Lung (tissue), 12 donors: ENCODE results near the gene FAM168A. TPM values are rescaled to one million over a fixed set of nuclear protein-coding genes. Genes with fewer than 3 reads are reported as not detected.

Source experiments
- ATAC-seq: fragments of 200-7000 bp; cut with Tn5 transposase; one replicate; pipeline ENCODE4 v1.9.1; 2020; ENCODE audit warnings: moderate number of reproducible peaks; ENCODE audit not compliant: insufficient read depth, low FRiP score
- DNase-seq, 3 donors: peaks; one replicate each; pipeline ENCODE4 v3.0.0-alpha.2; 2013 to 2017
- H3K27ac ChIP-seq, 2 donors: one replicate each; pipeline ENCODE4 v1.5.1; 2013; ENCODE audit warnings: mild to moderate bottlenecking in 2 of 2, moderate library complexity in 2 of 2, control low read depth in 1 of 2, inconsistent platforms in 1 of 2, low read depth in 1 of 2, low read length in 1 of 2
- H3K27me3 ChIP-seq, 3 donors: one replicate each; pipeline ENCODE4 v1.5.1; 2013; ENCODE audit warnings: low read length in 2 of 3; ENCODE audit not compliant: control insufficient read depth in 3 of 3, insufficient read depth in 3 of 3
- H3K36me3 ChIP-seq, 4 donors: one replicate each; pipeline ENCODE4 v1.5.1; 2013; ENCODE audit warnings: low read length in 4 of 4, mild to moderate bottlenecking in 1 of 4, moderate library complexity in 1 of 4; ENCODE audit not compliant: control insufficient read depth in 4 of 4, insufficient read depth in 4 of 4
- H3K4me1 ChIP-seq, 5 donors: one replicate each; pipeline ENCODE4 v1.5.1; 2013; ENCODE audit warnings: low read length in 5 of 5, mild to moderate bottlenecking in 2 of 5, moderate library complexity in 1 of 5; ENCODE audit not compliant: control insufficient read depth in 5 of 5, insufficient read depth in 5 of 5
- H3K4me3 ChIP-seq: one replicate; pipeline ENCODE4 v1.5.1; 2013; ENCODE audit warnings: mild to moderate bottlenecking, control low read depth, moderate library complexity
- H3K9ac ChIP-seq, 2 donors: one replicate each; pipeline ENCODE4 v1.5.1; 2013; ENCODE audit warnings: low read length in 2 of 2, control low read depth in 1 of 2; ENCODE audit not compliant: insufficient read depth in 1 of 2
- H3K9me3 ChIP-seq, 4 donors: one replicate each; pipeline ENCODE4 v1.5.1; 2013; ENCODE audit warnings: low read length in 3 of 4, mild to moderate bottlenecking in 1 of 4, moderate library complexity in 1 of 4; ENCODE audit not compliant: control insufficient read depth in 4 of 4, insufficient read depth in 3 of 4
- WGBS, 2 donors: extraction: QIAGEN DNeasy Blood & Tissue Kit; methylation state at CpG; one replicate each; pipeline ENCODE4 v1.1.7; 2013; 5-methylcytosine and 5-hydroxymethylcytosine counted together
- polyA plus RNA-seq, 2 donors: library from polyadenylated mRNA; stranded (reverse); fragments of 200-250 nt; gene quantifications; one replicate each; pipeline ENCODE4 v1.2.1, GENCODE V29; 2013
- total RNA-seq, 2 donors: library from RNA; depleted of rRNA in 1 of 2; stranded (reverse); fragments of >200 nt in 1 of 2; gene quantifications; one replicate each; pipeline ENCODE4 v1.2.1, GENCODE V29; 2014 to 2021
- TF ChIP-seq, protein P1 (sequence below): IDR thresholded peaks from 2 replicates; pipeline ENCODE4 v1.5.1; 2012; ENCODE audit warnings: mild to moderate bottlenecking; ENCODE audit errors: control extremely low read depth, extremely low read depth
- donor health status: control.
- donor health status: control.
- donor health status: Bipolar disorder and iron deficiency.
- donor health status: healthy.
- donor health status: DM: yes; HTN: yes; CAD: no.

FAM168A gene
- total and polyA plus RNA-seq, 4 donors: 6.7 to 25.5 (median 17.1) TPM

DNA sequence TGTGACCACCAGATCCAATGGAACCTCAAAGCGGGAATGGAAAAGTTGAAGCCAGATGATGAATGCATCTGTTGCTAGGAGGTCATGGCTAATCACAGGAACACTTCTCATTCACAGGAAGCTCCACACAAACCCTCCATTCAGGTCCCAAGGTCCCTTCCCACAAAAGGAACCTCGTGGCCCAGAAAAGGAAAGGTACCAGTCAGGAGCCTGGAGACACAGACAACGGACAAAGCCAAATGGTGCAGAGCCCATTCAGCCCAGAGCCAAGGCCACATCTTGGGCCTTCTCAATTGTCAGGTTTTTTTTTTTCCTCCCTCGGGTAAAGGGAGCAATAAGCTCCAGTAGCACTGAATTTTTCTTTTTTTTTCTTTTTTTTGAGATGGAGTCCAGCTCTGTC, 87.0 kb downstream of the FAM168A start:
- 88 to 91% methylated on average over 4 of the region's 4 CpGs for WGBS, 2 donors
- H3K4me3 ChIP-seq: no peak overlapping the region
- H3K9ac ChIP-seq: no peak overlapping the region
- TF ChIP-seq, protein P1, sequence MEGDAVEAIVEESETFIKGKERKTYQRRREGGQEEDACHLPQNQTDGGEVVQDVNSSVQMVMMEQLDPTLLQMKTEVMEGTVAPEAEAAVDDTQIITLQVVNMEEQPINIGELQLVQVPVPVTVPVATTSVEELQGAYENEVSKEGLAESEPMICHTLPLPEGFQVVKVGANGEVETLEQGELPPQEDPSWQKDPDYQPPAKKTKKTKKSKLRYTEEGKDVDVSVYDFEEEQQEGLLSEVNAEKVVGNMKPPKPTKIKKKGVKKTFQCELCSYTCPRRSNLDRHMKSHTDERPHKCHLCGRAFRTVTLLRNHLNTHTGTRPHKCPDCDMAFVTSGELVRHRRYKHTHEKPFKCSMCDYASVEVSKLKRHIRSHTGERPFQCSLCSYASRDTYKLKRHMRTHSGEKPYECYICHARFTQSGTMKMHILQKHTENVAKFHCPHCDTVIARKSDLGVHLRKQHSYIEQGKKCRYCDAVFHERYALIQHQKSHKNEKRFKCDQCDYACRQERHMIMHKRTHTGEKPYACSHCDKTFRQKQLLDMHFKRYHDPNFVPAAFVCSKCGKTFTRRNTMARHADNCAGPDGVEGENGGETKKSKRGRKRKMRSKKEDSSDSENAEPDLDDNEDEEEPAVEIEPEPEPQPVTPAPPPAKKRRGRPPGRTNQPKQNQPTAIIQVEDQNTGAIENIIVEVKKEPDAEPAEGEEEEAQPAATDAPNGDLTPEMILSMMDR: no peak
- H3K36me3 ChIP-seq: peaks cover 0 to 9% (median 2%) of the 10 kb centered on the region in 4 donors
- no peak overlapping the region for H3K27ac ChIP-seq
- H3K27me3 ChIP-seq: no peaks in the 10 kb centered on the region
- peaks cover 0 to 1% (median 0%) of the 10 kb centered on the region in 5 donors for H3K4me1 ChIP-seq
- no peak for ATAC-seq
- no peaks in the 10 kb centered on the region for H3K9me3 ChIP-seq
- DNase-seq: no peak

- Histone ChIP-seq H3K9ac (no peak overlapping the region), H3K27me3 (no peaks in the 10 kb centered on the region), H3K36me3 (peaks cover 0 to 8% (median 2%) of the 10 kb centered on the region in 4 donors), H3K4me1 (peaks cover 0 to under 1% (median 0%) of the 10 kb centered on the region in 5 donors), H3K27ac (no peak overlapping the region), H3K4me3 (no peak overlapping the region), H3K9me3 (no peaks in the 10 kb centered on the region)
- TF ChIP-seq, protein P1: no peak
- ATAC-seq: no peak
- no peak for DNase-seq
- WGBS, 2 donors: 95 to 96% methylated on average over 4 of the region's 4 CpGs
These were observed 87.8 kb downstream of the FAM168A start for GRCh38 chr11:73510106-73510505.

DNA sequence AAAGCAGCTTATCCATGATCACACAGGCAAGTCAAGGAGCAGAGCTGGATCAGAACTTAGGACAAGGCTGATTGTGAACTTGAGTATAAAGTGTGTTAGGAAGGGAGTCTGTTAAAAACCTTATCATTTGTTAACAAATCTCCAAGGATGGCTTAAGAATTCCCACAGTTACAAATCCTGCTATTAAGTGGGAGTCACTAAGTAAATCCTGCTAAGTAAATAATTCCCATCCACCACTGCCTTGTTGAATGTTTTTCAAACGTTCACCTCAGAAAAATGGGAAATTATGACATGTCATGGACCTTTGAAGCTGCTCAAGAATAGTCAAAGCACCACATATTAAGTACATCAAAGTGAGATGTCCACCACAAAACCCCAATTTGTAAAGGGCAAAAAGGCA, 88.7 kb downstream of the FAM168A start:
- no peak overlapping the region for H3K4me3 ChIP-seq
- WGBS, 2 donors: 45 to 77% methylated on average over 1 of the region's 1 CpG
- H3K4me1 ChIP-seq: no peaks in the 10 kb centered on the region
- H3K9me3 ChIP-seq: no peaks in the 10 kb centered on the region
- H3K27ac ChIP-seq: no peak overlapping the region
- ATAC-seq: no peak
- H3K27me3 ChIP-seq: no peaks in the 10 kb centered on the region
- no peak for DNase-seq
- TF ChIP-seq, protein P1: no peak
- H3K36me3 ChIP-seq: no peaks in the 10 kb centered on the region
- no peak overlapping the region for H3K9ac ChIP-seq
